ENCODE results near the gene CCDC12.

DNA sequence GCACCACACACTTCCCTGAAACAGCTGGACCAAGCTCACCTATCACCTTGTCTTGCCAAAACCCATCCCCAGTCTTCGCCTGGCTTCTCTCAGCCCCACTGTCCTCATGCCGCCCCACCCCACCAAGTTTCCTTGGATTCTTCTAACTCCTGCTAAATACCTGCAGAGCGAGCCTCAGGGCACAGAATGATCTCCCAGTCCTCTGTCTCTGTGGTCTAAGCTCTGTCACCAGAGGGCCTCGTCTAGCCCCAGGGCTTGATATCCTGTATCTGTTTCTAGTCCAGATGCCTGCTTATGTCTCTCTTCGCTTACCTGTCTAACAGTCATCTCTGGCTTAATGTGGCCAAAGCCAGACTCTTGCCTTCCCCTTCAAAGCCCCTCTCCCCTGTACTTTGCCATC, 9.7 kb downstream of the CCDC12 start:
- TF ChIP-seq POLR2A (IDR thresholded peaks at IDR 0.05; ENCODE audit: low read depth, low read length) = no peak; the same call in 1 of the 2 replicates
- TF ChIP-seq POLR2AphosphoS5 (IDR thresholded peaks at IDR 0.05; ENCODE audit: low read depth, low read length) = no peak

Measured in GM12892 (cell line).